Posterior vena cava (tissue), 2 donors: ENCODE data around the gene AVPR1B. TPM values are rescaled to one million over a fixed set of nuclear protein-coding genes. Genes with fewer than 3 reads are reported as not detected.
A peak's percentile ranks its signal among the peaks of the same experiment; 100 is the strongest.

ENCODE experiments used
- DNase-seq: peaks from one replicate; pipeline ENCODE4 v3.0.0-alpha.2; 2020; ENCODE audit warnings: low spot score
- intact Hi-C, 2 donors: fragments of 100-400 bp; cut with DNase I; formaldehyde crosslinking; loops; one replicate each; pipeline versions ENCODE4 v1.14.1 to v1.14.2; 2022 to 2023
- long read RNA-seq, 2 donors: library from polyadenylated mRNA; unstranded; transcript quantifications; one replicate each; pipeline ENCODE4 v2.0.0, GENCODE V29; 2020 to 2021
- total RNA-seq, 2 donors: library from RNA; stranded (reverse); fragmentation: NEBNext Ultra II Directional; extraction: Animal tissue kit (Norgen Biotek cat#: 25700); gene quantifications; one replicate each; pipeline ENCODE4 v1.2.1, GENCODE V29; 2021
- donor health status: DM: yes; HTN: yes; CAD: no.
- donor health status: DM: yes; HTN: yes; CAD: no.

AVPR1B gene
- total RNA-seq = not detected
- long read RNA-seq, donor 1 = 0 reads
- long read RNA-seq, donor 2 = 0 reads

GRCh38 chr1:206117151-206117948, at the start of gene AVPR1B:
Gene AVPR1B, minus strand, starts transcription at chr1:206117388. Its CDS starts 498 bp downstream, at chr1:206116890.
- intact Hi-C loops = no loop called here
- DNase-seq = peak; percentile 86

DNA sequence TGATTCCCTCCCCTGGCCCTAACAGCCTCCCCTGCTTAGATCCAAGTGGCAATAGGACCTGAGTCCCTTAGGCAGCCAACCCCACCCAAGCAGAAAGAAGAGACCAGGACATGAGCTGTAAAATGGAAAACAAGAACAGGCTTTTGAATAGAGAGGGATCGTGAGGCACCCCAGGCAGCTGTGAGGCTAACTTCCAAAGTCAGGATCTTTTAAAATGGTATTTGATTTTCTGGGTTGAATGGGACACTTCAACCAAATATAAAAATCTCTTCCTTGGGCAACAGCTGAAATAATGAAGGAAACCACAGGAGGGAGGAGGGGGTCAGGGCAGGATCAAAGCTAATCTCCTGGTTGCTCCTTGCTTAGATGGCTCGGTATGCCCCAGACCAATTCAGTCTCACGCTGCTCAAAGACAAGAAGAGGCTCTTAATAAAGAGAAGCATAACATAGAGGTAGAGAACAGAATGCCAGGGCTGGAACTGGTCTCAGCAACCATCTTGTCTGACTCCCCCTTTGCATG, 28.6 kb upstream of the AVPR1B start:
- DNase-seq = no peak

DNA sequence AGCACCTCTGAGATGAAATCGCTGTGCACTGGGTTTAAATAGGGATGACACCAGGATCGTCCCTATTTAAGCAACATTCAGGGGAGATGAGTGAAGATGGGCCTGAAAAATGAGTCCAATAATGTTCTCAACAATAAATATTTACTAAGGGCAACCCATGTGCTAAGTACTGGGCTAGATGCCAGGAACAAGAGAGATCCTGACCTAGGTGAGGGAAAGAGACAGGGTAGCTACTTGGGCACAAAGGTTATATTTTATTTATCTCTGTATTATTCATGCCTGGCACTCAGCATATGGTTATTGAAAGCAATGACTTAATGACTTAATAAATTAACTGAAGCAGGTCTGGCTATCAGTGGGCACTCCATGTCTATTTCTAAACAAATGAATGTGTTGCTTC, 27.4 kb upstream of the AVPR1B start:
- no peak for DNase-seq
- intact Hi-C loops = no loop called here

More for the DNA sequence above, 28.6 kb upstream of the AVPR1B start:
- intact Hi-C loops = no loop called here

- no peak for DNase-seq
- intact Hi-C loops = no loop called here
Observed at GRCh38 chr1:206143537-206144172, 26.5 kb upstream of the AVPR1B start.

- intact Hi-C loops = no loop called here
- DNase-seq = no peak
Observed at GRCh38 chr1:206142770-206143169, 25.6 kb upstream of the AVPR1B start.

DNA sequence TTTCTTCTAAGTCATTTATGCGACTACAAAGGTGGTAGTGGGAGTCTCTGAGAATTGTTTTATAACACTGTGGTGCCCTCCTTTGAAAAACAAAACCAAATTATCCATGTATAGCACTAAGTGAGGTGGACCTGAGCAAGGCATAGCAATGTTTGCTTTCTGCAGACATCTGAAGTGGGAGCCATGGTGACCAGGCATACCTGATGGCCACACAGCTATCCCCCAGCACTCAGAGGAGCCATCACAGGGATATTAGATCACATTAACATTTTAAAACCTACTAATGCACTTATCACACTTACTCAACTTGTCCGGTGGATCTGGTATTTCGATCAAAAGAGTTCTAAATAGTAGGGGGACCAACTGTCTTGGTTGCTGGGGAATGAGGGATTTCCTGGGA, 24.8 kb upstream of the AVPR1B start:
- intact Hi-C loops = no loop called here

GRCh38 chr1:206136241-206136640, 19.1 kb upstream of the AVPR1B start:
- intact Hi-C loops = no loop called here
- no peak for DNase-seq

More for the DNA sequence above, 24.8 kb upstream of the AVPR1B start:
- DNase-seq = no peak

- no peak for DNase-seq
- intact Hi-C loops = no loop called here
Observed at GRCh38 chr1:206135248-206135647, 18.1 kb upstream of the AVPR1B start.

- no peak for DNase-seq
- intact Hi-C loops = no loop called here
Observed at GRCh38 chr1:206133751-206134415, 16.7 kb upstream of the AVPR1B start.

GRCh38 chr1:206131037-206131436, 13.8 kb upstream of the AVPR1B start:
- intact Hi-C loops = no loop called here
- no peak for DNase-seq

DNA sequence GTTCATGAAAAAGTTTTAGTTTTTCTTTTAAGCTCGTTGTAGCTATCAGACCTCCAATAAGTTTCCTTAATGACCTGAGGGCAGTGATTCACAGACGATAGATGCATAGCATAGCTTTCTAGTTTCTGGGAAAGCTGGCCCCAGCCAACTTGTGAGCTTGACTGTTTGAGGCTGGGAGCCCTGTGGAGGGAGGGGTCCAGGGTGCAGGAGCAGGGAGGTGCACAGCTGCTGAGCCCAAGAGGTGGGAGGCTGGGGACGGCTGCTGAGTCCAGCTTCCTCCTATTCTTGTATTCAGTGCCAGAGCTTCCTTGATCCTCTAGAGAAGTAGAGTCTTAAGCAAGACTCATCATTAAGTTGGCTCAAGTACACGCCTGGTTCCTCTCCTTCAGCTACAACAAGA, 11.0 kb upstream of the AVPR1B start:
- DNase-seq = no peak
- intact Hi-C loops = no loop called here

- intact Hi-C loops = no loop called here
- no peak for DNase-seq
Observed at GRCh38 chr1:206127336-206127735, 10.1 kb upstream of the AVPR1B start.

DNA sequence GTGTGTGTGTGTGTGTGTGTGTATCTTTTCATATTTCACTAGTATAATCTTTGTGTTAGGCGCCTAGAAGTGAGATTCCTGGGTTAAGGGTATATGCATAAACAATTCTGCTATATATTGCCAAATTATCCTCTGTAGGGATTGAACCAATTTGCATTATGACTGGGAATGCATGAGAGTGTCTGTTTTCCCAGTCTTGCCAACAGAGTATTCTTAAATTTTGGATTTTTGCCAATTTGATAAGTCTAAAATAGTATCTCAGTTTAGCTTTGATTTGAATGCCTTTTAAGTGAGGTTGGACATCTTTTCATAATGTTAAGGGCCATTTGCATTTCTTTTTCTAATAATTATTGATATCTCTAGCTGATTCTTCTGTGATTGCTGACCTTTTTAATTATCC, 8.2 kb upstream of the AVPR1B start:
- intact Hi-C loops = no loop called here
- DNase-seq = no peak

- no peak for DNase-seq
- intact Hi-C loops = no loop called here
Observed at GRCh38 chr1:206122686-206123085, 5.5 kb upstream of the AVPR1B start.

DNA sequence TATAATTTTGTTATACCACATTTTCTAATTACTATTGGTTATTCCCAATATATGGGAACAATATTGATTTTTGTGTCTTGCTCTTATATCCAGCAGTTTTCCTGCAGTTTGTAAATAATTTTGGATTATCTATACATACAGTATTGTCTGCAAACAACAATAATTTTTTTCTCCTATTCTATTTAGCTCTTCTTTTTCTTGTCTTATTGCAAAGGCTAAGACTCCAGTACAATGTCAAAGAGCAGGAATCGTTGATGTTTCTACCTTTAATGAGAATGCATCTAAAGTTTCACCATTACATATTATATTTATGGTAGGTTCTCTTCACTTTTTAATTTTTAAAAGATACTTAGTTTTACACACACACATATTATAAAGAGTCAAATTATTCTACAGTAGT, 4.1 kb upstream of the AVPR1B start:
- DNase-seq = no peak
- intact Hi-C loops = no loop called here

- intact Hi-C loops = no loop called here
- no peak for DNase-seq
Observed at GRCh38 chr1:206120406-206120805, 3.2 kb upstream of the AVPR1B start.

GRCh38 chr1:206116873-206117150, 376 bp downstream of the AVPR1B start:
- DNase-seq = no peak
- intact Hi-C loops = no loop called here

DNA sequence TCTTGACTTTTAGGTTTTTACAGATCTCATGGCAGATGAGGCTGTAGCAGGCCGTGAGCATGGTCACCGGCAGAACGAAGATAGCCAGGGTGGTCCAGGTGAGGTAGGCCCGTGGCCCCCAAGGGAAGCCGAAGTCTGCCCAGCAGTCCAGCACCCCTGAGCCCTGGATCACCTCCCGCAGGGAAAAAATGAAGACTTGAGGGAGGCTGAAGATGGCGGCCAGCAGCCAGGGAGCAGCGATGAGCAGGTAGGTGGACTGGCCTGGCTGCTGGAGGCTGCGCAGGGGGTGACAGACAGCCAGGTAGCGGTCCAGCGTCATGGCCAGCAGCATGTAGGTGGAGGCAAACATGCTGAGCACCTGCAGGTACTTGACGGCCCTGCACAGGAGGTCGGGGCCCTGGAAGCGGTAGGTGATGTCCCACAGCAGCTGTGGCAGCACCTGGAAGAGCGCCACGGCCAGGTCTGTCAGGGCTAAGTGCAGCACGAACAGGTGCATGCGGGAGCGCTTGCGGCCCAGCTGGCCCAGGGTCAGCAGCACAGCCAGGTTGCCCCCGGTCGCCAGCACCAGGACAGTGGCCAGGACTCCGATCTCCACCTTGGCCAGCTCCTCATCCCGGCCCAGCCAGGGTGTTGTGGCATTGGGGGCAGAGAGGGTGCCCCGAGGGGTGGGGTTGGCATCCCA, 856 bp downstream of the AVPR1B start:
- intact Hi-C loops = no loop called here
- peak; percentile 78 for DNase-seq

- intact Hi-C loops = no loop called here
- peak; percentile 5 for DNase-seq
Observed at GRCh38 chr1:206115791-206116190, 1.4 kb downstream of the AVPR1B start.
